ENCODE measurements around the gene MGRN1.

DNA sequence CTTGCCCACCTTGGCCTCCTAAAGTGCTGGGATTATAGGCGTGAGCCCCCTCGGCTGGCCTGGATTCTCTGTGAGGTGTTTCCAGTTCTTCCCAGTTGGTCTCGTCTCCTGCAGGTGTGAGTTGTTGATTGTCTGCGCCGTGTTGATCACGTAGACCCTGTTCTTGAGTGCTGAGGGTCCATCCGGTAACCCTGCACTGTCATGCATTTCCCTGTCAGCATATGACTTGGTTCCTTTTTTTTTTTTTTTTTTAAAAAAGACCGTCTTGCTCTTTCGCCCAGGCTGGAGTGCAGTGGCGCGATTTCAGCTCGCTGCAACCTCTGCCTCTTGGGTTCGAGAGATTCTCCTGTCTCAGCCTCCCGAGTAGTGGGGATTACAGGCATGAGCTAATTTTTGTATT, 17.3 kb downstream of the MGRN1 start:
- TF ChIP-seq, protein P1, sequence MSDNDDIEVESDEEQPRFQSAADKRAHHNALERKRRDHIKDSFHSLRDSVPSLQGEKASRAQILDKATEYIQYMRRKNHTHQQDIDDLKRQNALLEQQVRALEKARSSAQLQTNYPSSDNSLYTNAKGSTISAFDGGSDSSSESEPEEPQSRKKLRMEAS (IDR thresholded peaks at IDR 0.05; ENCODE audit: insufficient read depth, insufficient read length), result no peak
- TF ChIP-seq, protein P2, sequence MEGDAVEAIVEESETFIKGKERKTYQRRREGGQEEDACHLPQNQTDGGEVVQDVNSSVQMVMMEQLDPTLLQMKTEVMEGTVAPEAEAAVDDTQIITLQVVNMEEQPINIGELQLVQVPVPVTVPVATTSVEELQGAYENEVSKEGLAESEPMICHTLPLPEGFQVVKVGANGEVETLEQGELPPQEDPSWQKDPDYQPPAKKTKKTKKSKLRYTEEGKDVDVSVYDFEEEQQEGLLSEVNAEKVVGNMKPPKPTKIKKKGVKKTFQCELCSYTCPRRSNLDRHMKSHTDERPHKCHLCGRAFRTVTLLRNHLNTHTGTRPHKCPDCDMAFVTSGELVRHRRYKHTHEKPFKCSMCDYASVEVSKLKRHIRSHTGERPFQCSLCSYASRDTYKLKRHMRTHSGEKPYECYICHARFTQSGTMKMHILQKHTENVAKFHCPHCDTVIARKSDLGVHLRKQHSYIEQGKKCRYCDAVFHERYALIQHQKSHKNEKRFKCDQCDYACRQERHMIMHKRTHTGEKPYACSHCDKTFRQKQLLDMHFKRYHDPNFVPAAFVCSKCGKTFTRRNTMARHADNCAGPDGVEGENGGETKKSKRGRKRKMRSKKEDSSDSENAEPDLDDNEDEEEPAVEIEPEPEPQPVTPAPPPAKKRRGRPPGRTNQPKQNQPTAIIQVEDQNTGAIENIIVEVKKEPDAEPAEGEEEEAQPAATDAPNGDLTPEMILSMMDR (IDR thresholded peaks at IDR 0.05; ENCODE audit: extremely low read depth in 1 of 2, insufficient read depth in 1 of 2, low read depth in 1 of 2, low read length in 2 of 2), result no peak
- TF ChIP-seq EZH2 (IDR thresholded peaks at IDR 0.05; ENCODE audit: borderline replicate concordance, low read depth, low read length, severe bottlenecking) (no peak), POLR2A (IDR thresholded peaks at IDR 0.05; ENCODE audit: low read depth, low read length) (no peak), JUN (IDR thresholded peaks at IDR 0.05; ENCODE audit: borderline replicate concordance, insufficient read depth, insufficient read length, low read depth) (no peak), POLR2AphosphoS5 (IDR thresholded peaks at IDR 0.05; ENCODE audit: insufficient read depth, low read depth, low read length) (no peak), MYC (IDR thresholded peaks at IDR 0.05; ENCODE audit: low read depth, low read length) (no peak), GATA2 (IDR thresholded peaks at IDR 0.05; ENCODE audit: insufficient read depth, insufficient read length, low read depth, low read length) (no peak), FOS (IDR thresholded peaks at IDR 0.05; ENCODE audit: borderline replicate concordance, insufficient read depth, low read length) (no peak)

Data from endothelial cell of umbilical vein (primary cell).